ENCODE data around the gene NR1I3.
A peak's percentile ranks its signal among the peaks of the same experiment; 100 is the strongest.
"Not testable (repeated sequence)": the region's sequence is repeated elsewhere in the genome, so short reads cannot be mapped to it uniquely, and the experiment has no call there.

Gene NR1I3

GRCh38 chr1:161244888-161245287 lies 6.9 kb upstream of the NR1I3 start:
- DNase-seq, result no peak

GRCh38 chr1:161242313-161242712 lies 4.3 kb upstream of the NR1I3 start:
- DNase-seq, result no peak

GRCh38 chr1:161241682-161242081 lies 3.7 kb upstream of the NR1I3 start:
- no peak for DNase-seq

- DNase-seq, result no peak
These were observed 1.8 kb downstream of the NR1I3 start for GRCh38 chr1:161235957-161236775.

GRCh38 chr1:161233102-161233501 lies 4.9 kb downstream of the NR1I3 start:
- no peak for DNase-seq

GRCh38 chr1:161230762-161231161 lies 7.2 kb downstream of the NR1I3 start:
- DNase-seq, result no peak

- DNase-seq, result no peak
These were observed 8.1 kb downstream of the NR1I3 start for GRCh38 chr1:161229896-161230295.

GRCh38 chr1:161228032-161228431 lies 10.0 kb downstream of the NR1I3 start:
- no peak for DNase-seq

- peak; percentile 88 for DNase-seq
These were observed 10.7 kb downstream of the NR1I3 start for GRCh38 chr1:161227196-161227871.

- no peak for DNase-seq
These were observed 11.2 kb downstream of the NR1I3 start for GRCh38 chr1:161226759-161227158.

- no peak for DNase-seq
These were observed 11.7 kb downstream of the NR1I3 start for GRCh38 chr1:161226320-161226711.

- peak; percentile 90 for DNase-seq
These were observed 12.3 kb downstream of the NR1I3 start, which contains the start of gene TOMM40L for GRCh38 chr1:161225534-161226319. TOMM40L (plus strand) TSS chr1:161226060; CDS start chr1:161226490, 430 bp downstream.

- no peak for DNase-seq
These were observed 12.8 kb downstream of the NR1I3 start for GRCh38 chr1:161225178-161225533.

- not testable (repeated sequence) for DNase-seq
These were observed 13.3 kb downstream of the NR1I3 start for GRCh38 chr1:161224695-161225087.

GRCh38 chr1:161223805-161224694 lies 14.0 kb downstream of the NR1I3 start:
- no peak for DNase-seq

- DNase-seq, result no peak
These were observed 15.6 kb downstream of the NR1I3 start for GRCh38 chr1:161222175-161223019.

- DNase-seq, result no peak
These were observed 18.0 kb downstream of the NR1I3 start for GRCh38 chr1:161220002-161220401.

- DNase-seq, result no peak
These were observed 18.7 kb downstream of the NR1I3 start for GRCh38 chr1:161219078-161219892.

GRCh38 chr1:161218301-161219077 lies 19.5 kb downstream of the NR1I3 start:
- DNase-seq, result peak; percentile 43

- no peak for DNase-seq
These were observed 20.2 kb downstream of the NR1I3 start for GRCh38 chr1:161217831-161218230.
